Activated naive CD4-positive, alpha-beta T cell treated with anti-CD3 and anti-CD28 coated beads, Interleukin-2, amount 50 U/mL, for 24 hours (primary cell): ENCODE results near the gene CTNNA3.

Source experiments
- H3K27ac Mint-ChIP-seq: one replicate; pipeline ENCODE4 v1.8.0; 2021; ENCODE audit warnings: mild to moderate bottlenecking, mixed read lengths
- H3K27me3 Mint-ChIP-seq: one replicate; pipeline ENCODE4 v1.8.0; 2021; ENCODE audit warnings: mixed read lengths
- H3K36me3 Mint-ChIP-seq: one replicate; pipeline ENCODE4 v1.8.0; 2021; ENCODE audit warnings: mixed read lengths
- H3K4me1 Mint-ChIP-seq: one replicate; pipeline ENCODE4 v1.8.0; 2021; ENCODE audit warnings: mixed read lengths
- H3K4me3 Mint-ChIP-seq: one replicate; pipeline ENCODE4 v1.8.0; 2021; ENCODE audit warnings: mild to moderate bottlenecking, mixed read lengths
- H3K9me3 Mint-ChIP-seq: one replicate; pipeline ENCODE4 v1.8.0; 2021; ENCODE audit warnings: mixed read lengths

The CTNNA3 gene

DNA sequence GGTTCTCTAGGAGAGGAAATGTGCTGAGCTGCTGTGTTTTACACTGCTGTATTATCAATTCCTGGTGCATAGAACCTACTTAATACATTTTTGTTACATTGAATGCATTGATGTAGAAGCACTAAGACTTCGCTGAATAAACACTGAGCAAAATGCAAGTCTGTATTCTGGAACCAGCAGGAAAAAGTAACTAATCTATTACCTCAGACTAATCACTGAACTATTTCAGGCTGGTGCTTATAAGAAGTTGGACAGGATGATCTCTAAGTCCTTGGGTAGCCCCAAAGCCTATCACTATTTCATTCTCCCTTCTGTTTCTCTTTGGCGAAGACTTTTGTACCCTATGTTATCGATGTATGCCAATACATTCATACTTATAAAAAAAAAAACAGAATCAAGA lies 857.3 kb downstream of the CTNNA3 start:
- no peaks in the 10 kb centered on the region for H3K27me3 Mint-ChIP-seq
- H3K9me3 Mint-ChIP-seq, result no peaks in the 10 kb centered on the region
- no peaks in the 10 kb centered on the region for H3K36me3 Mint-ChIP-seq
- no peaks in the 10 kb centered on the region for H3K4me1 Mint-ChIP-seq
- H3K4me3 Mint-ChIP-seq, result no peak overlapping the region
- H3K27ac Mint-ChIP-seq, result no peak overlapping the region

DNA sequence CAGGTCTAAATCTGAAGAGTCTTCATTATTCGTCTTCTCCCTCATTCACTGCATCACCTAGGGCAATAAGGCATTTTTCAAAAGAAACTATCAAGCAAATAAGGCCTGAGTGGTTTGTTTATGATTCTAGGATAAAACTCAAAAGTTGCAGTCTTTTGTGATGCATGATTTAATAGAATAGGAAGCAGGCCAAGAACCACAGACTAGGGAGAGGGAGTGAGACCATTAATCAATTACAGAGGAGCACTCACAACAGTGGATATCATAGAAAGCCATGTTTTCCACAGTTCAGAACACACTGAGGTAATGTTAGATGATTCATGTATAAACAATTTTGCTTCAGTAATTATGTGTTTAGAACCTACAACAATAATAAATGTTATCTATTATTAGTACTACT lies 858.0 kb downstream of the CTNNA3 start:
- H3K4me3 Mint-ChIP-seq, result no peak overlapping the region
- H3K27ac Mint-ChIP-seq, result no peak overlapping the region
- H3K9me3 Mint-ChIP-seq, result no peaks in the 10 kb centered on the region
- H3K36me3 Mint-ChIP-seq, result no peaks in the 10 kb centered on the region
- no peaks in the 10 kb centered on the region for H3K27me3 Mint-ChIP-seq
- no peaks in the 10 kb centered on the region for H3K4me1 Mint-ChIP-seq

DNA sequence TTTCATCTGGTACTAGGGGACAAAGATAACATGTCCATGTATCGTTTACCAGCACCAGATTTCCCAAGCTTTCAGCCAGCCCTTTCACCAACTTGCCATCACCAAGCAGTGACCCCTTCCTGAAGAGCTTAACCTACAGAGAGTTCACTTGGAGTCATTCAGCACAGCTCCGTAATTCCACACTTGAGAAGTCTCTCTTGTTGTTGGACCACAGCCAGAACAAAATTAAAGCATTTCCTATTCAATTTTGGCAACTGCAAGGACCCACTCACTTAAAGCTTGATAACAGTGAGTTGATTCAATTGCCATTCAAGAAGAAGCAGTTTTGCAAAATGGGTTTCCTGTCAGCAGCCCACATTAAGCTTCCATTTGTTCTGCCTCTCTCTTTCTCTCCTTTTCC lies 858.7 kb downstream of the CTNNA3 start:
- Mint-ChIP-seq H3K27me3 (no peaks in the 10 kb centered on the region), H3K4me3 (no peak overlapping the region), H3K27ac (no peak overlapping the region), H3K9me3 (no peaks in the 10 kb centered on the region), H3K4me1 (no peaks in the 10 kb centered on the region), H3K36me3 (no peaks in the 10 kb centered on the region)

DNA sequence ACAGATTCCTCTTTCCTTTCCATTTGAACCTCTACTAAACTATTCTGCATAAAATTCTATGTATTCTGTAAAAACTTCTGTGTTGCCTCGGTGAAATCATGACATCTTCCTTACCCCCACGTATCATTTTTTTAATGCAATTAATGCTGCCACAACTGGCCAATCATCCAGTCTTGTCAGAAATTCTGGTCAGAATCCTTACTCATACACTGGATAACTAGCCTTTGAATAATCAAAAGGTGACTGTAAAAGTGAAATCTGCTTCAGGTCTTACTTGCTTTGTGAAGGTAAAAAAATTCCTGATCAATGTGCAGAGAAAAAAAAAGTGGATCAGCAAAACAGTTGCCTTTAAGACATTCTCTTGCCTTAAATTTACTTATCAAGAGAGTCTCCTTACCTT lies 859.2 kb downstream of the CTNNA3 start:
- H3K27me3 Mint-ChIP-seq, result no peaks in the 10 kb centered on the region
- no peaks in the 10 kb centered on the region for H3K9me3 Mint-ChIP-seq
- H3K36me3 Mint-ChIP-seq, result no peaks in the 10 kb centered on the region
- no peak overlapping the region for H3K4me3 Mint-ChIP-seq
- H3K4me1 Mint-ChIP-seq, result no peaks in the 10 kb centered on the region
- no peak overlapping the region for H3K27ac Mint-ChIP-seq

DNA sequence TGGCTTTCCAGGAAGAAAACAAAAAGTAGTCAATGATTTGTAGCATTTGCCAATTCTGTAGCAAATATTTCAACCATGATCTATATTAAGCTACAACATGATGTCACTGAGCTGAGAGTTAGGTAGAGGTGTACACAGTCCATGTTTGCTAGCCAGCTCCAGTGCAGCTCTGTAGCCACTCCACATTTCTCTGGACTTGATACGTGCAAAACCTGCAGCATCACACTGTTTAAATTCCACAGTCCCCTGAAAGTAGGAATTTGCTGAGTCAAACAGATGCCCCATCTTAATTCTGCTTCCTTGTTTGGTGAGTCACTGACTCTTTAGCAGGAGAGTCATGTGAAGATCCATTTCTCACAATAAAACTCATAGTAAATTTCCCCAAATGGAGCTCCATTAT lies 859.9 kb downstream of the CTNNA3 start:
- H3K4me3 Mint-ChIP-seq, result no peak overlapping the region
- H3K27me3 Mint-ChIP-seq, result no peaks in the 10 kb centered on the region
- no peaks in the 10 kb centered on the region for H3K36me3 Mint-ChIP-seq
- no peaks in the 10 kb centered on the region for H3K4me1 Mint-ChIP-seq
- H3K27ac Mint-ChIP-seq, result no peak overlapping the region
- H3K9me3 Mint-ChIP-seq, result peaks cover 5% of the 10 kb centered on the region

DNA sequence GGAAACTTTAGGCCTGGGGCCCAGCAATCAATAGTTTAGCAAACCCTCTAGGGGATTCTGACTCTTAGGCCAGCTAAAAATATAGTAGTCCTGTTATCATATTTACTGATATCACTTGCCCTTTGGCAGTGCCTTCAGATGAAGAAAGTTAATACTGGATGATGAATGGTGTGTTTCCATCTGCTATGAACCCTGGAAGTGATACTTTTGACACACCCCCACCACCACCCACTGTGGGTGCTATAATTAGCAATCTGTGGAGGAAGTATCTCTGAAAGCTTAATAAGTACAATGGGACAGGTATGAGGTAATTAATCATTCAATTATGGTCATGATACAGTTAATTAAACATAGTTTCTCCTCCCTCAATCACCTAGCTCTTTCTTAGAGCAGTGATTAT lies 860.6 kb downstream of the CTNNA3 start:
- H3K4me1 Mint-ChIP-seq, result no peaks in the 10 kb centered on the region
- H3K27me3 Mint-ChIP-seq, result no peaks in the 10 kb centered on the region
- H3K27ac Mint-ChIP-seq, result no peak overlapping the region
- no peaks in the 10 kb centered on the region for H3K36me3 Mint-ChIP-seq
- no peak overlapping the region for H3K4me3 Mint-ChIP-seq
- peaks cover 7% of the 10 kb centered on the region for H3K9me3 Mint-ChIP-seq

DNA sequence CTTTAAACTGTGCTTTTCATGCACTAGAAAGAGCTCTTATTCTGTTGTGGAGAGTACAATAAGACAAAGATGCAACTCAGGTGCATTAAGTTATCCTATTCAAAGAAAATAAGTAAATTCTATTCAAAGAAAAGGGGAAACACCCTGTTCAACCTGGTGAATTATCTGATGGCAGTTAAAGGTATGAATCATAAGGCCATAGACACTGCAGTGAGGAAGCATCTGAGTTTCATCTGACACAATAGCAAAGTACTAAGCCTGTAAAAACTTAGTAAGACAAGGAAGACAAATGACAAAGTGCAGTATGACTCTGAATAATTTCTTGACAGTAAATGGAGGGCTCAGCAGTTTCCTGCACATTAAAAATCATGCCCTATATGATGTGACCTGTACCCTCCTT lies 861.2 kb downstream of the CTNNA3 start:
- Mint-ChIP-seq H3K36me3 (no peaks in the 10 kb centered on the region), H3K9me3 (peaks cover 7% of the 10 kb centered on the region)

DNA sequence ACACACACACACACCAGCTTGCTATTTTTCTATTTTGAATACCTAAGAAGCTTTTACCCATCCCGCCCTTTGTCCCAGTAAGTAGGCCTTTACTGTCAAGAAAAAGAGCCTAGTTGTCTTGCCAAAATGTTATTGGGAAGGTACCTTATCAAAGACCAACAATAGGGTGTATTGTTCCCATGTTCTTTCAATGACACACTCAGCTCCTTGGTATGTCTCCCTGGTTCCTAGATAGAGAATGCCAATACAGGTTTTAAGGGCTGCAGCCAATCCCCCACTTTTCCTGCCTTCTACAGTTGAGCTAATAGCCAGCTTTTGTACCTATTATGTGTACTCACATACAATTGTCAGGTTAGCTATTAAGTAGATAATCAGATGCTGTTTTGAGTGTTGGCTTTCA lies 862.1 kb downstream of the CTNNA3 start:
- Mint-ChIP-seq H3K27ac (no peak overlapping the region), H3K9me3 (peaks cover 7% of the 10 kb centered on the region), H3K27me3 (no peaks in the 10 kb centered on the region), H3K36me3 (no peaks in the 10 kb centered on the region), H3K4me1 (no peaks in the 10 kb centered on the region), H3K4me3 (no peak overlapping the region)

More for the DNA sequence above, 861.2 kb downstream of the CTNNA3 start:
- H3K4me1 Mint-ChIP-seq, result no peaks in the 10 kb centered on the region
- H3K27ac Mint-ChIP-seq, result no peak overlapping the region
- no peak overlapping the region for H3K4me3 Mint-ChIP-seq
- no peaks in the 10 kb centered on the region for H3K27me3 Mint-ChIP-seq

DNA sequence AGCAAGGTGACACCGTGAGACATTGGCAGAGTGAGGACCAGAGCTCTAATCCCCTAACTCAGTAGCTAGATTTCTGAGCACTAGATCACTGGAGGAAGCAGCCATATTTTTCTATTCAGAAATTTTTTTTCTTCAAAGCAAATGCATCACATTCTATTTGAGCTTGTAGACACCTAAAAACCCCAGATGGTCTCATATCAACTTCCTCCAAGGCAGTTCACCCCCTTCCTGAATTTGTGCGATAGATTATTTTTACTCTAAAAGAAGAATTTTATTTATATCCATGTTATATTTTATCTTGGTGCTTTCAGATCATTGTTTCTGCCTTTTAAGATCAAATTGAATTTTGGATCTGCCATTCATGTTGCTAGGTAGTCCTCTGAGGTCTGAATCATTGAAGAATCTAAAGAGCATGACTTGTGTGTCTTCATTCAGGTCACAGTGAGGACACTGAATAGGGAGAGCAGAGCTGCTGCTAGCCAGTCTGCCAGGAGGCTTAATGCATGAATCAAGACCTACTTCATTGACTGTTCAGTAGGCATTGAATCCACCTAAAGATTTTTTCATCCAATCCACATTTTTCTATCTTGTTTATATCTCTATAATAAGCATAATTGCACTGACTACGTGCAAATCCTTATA lies 863.1 kb downstream of the CTNNA3 start:
- H3K36me3 Mint-ChIP-seq, result no peaks in the 10 kb centered on the region
- H3K9me3 Mint-ChIP-seq, result peaks cover 7% of the 10 kb centered on the region
- H3K4me3 Mint-ChIP-seq, result no peak overlapping the region
- H3K4me1 Mint-ChIP-seq, result no peaks in the 10 kb centered on the region
- H3K27me3 Mint-ChIP-seq, result no peaks in the 10 kb centered on the region
- no peak overlapping the region for H3K27ac Mint-ChIP-seq

DNA sequence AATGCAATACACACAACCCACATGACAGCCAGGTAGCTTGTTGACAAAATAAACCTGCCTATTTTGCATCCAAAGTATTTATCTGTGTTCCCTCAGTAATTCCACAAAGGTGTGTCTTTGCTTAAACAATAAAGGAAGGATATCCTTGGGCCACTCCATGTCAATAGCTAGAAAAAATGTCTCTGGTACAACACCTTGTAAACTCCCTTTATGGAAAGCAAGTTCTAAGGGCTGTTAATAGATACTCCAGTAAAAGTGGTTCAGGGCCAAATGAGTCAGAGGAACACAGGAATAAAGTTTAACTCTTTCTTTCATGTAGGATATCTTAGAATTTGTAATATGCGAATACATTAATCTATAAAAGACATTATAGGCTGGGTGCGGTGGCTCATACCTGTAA lies 867.0 kb downstream of the CTNNA3 start:
- peaks cover 12% of the 10 kb centered on the region for H3K9me3 Mint-ChIP-seq
- no peaks in the 10 kb centered on the region for H3K27me3 Mint-ChIP-seq
- no peaks in the 10 kb centered on the region for H3K36me3 Mint-ChIP-seq
- no peaks in the 10 kb centered on the region for H3K4me1 Mint-ChIP-seq
- H3K4me3 Mint-ChIP-seq, result no peak overlapping the region
- H3K27ac Mint-ChIP-seq, result no peak overlapping the region

DNA sequence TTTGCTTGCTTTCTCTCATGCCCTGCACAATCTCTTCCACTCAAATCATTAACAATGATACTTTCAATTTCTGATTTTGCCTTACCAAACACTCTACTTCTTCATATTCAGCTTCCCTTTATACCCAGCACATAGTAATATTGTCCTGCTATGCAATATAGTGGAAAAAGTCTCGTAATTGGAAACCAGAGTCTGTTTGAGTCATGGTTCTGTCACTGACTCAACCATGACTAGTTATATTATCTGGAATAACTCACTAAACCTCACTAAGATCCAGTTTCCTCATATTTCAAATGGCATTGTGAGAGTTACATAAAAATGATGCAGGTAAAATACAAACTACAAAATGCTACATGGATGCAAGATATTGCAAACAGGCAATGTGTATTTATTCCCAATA lies 868.6 kb downstream of the CTNNA3 start:
- no peak overlapping the region for H3K4me3 Mint-ChIP-seq
- H3K36me3 Mint-ChIP-seq, result no peaks in the 10 kb centered on the region
- H3K9me3 Mint-ChIP-seq, result peaks cover 12% of the 10 kb centered on the region
- H3K4me1 Mint-ChIP-seq, result no peaks in the 10 kb centered on the region
- no peaks in the 10 kb centered on the region for H3K27me3 Mint-ChIP-seq
- no peak overlapping the region for H3K27ac Mint-ChIP-seq

DNA sequence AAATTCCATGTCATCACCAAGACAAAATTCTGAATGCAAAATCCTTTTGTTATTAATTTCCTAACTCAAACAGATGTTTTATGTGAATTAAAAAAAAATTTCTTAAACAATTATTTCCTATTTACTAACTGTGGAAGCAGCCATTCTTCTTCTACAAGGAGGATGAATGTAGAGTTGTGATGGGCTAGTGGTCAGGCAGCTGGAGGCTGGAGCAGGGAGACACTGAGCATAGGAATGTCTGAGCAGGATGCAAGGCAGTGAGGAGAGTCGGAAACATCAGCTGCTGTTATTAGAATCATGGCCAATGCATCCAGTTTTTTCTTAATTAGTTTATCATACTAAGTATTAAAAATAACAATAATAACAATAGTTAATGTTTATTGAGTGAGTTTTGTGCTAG lies 872.7 kb downstream of the CTNNA3 start:
- no peaks in the 10 kb centered on the region for H3K27me3 Mint-ChIP-seq
- H3K27ac Mint-ChIP-seq, result no peak overlapping the region
- no peaks in the 10 kb centered on the region for H3K4me1 Mint-ChIP-seq
- H3K4me3 Mint-ChIP-seq, result no peak overlapping the region
- H3K9me3 Mint-ChIP-seq, result peaks cover 5% of the 10 kb centered on the region
- H3K36me3 Mint-ChIP-seq, result no peaks in the 10 kb centered on the region

DNA sequence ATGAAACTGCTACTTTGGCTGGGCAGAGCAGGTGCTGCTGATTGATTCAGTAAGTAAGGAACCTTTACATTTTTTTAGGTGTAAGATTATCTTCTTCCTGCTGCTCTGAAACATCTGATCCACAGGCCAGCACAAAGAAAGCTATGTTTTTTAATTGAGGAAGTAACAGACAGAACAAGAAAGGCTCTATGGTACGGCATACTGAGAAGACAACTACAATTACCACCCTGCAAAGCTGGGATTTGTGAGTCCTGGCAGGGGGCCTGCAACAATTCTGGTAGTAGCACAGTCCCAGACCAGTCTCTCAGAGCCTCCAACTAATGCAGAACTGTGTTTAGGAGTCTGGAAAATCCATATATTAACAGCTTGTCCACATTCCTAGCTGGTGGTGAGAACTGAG lies 873.2 kb downstream of the CTNNA3 start:
- Mint-ChIP-seq H3K9me3 (peaks cover 5% of the 10 kb centered on the region), H3K27ac (no peak overlapping the region), H3K4me1 (no peaks in the 10 kb centered on the region), H3K27me3 (no peaks in the 10 kb centered on the region), H3K36me3 (no peaks in the 10 kb centered on the region), H3K4me3 (no peak overlapping the region)

DNA sequence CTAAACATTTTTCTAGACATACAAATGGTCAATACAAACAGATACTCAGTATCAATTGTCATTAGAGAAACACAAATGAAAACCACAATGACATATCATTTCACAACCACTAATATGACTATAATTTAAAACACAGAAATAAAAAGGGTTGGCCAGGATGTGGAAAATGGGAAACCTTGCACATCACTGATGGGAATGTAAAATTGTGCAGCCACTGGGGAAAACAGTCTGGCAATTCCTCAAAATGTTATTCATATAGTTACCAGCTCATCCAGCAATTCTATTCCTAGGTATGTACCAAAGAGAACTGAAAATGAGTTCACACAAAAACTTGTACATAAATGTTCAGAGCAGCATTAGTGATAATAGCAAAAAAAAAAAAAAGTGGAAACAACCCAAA lies 876.3 kb downstream of the CTNNA3 start:
- H3K36me3 Mint-ChIP-seq, result no peaks in the 10 kb centered on the region
- H3K4me1 Mint-ChIP-seq, result no peaks in the 10 kb centered on the region
- H3K4me3 Mint-ChIP-seq, result no peak overlapping the region
- no peaks in the 10 kb centered on the region for H3K27me3 Mint-ChIP-seq
- H3K27ac Mint-ChIP-seq, result no peak overlapping the region
- no peaks in the 10 kb centered on the region for H3K9me3 Mint-ChIP-seq

DNA sequence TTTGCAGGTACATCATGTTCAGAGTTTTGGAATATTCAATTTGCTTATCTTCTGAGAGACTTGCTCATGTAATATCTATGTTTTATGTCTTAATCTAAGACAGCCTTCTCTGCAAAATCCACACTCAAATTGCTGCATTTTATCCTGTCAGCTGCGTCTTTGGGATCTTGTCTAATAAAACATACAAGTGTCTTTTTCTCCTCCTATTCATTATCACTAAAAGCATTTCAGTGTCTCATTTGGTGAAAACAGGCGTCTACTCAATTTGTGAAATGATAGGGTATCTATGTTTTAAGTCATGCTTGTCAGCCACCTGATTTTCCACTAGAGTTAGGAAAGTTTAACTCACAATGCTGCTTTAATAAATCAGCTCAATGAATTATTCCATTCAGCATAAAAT lies 882.9 kb downstream of the CTNNA3 start:
- no peaks in the 10 kb centered on the region for H3K27me3 Mint-ChIP-seq
- H3K4me1 Mint-ChIP-seq, result no peaks in the 10 kb centered on the region
- no peaks in the 10 kb centered on the region for H3K9me3 Mint-ChIP-seq
- H3K27ac Mint-ChIP-seq, result no peak overlapping the region
- H3K4me3 Mint-ChIP-seq, result no peak overlapping the region
- H3K36me3 Mint-ChIP-seq, result no peaks in the 10 kb centered on the region

DNA sequence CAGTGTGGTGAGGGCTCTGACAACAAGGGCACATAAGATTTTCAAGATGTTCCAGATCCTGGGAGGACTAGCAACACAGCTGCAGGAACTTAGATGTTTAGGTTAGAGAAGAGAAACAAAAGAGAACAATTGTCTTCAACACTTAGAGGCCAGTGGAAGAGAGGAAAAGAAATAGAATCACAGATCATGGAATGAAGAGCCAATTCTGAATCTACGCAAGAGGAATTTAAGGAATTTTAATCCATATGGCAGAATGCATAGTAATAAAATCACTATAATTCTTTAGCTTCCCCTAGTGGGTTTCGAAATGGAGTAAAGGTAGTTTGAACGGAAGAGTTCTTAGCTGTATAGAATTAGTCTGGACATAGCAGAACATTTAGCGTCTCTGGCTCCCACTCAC lies 884.8 kb downstream of the CTNNA3 start:
- Mint-ChIP-seq H3K4me3 (no peak overlapping the region), H3K27ac (no peak overlapping the region), H3K9me3 (no peaks in the 10 kb centered on the region), H3K27me3 (no peaks in the 10 kb centered on the region), H3K36me3 (no peaks in the 10 kb centered on the region), H3K4me1 (no peaks in the 10 kb centered on the region)

DNA sequence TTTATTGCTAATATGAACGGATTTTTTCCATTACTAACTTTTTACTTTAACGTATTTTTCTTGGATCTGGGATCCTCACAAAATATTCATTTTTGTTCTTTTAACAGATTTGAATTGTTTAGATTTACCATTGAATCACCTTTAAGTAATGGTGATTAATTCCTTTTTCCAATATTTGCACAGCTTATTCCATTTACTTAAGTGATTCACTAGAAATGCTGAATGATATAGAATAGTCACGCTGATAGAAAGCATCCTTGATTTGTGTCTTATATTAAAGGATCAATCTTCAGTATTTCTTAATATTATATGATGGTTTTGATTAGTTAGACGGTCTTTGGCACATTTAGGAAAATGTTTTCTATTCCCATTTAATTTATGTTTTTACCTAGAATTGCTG lies 886.6 kb downstream of the CTNNA3 start:
- no peaks in the 10 kb centered on the region for H3K27me3 Mint-ChIP-seq
- no peaks in the 10 kb centered on the region for H3K9me3 Mint-ChIP-seq
- no peaks in the 10 kb centered on the region for H3K36me3 Mint-ChIP-seq
- H3K4me1 Mint-ChIP-seq, result no peaks in the 10 kb centered on the region
- H3K27ac Mint-ChIP-seq, result no peak overlapping the region
- H3K4me3 Mint-ChIP-seq, result no peak overlapping the region
